IPS-20b (cell line): ENCODE measurements around the gene GALNT10.
"Not testable (repeated sequence)": the region's sequence is repeated elsewhere in the genome, so short reads cannot be mapped to it uniquely, and the experiment has no call there.

Experiments used
- H3K27ac ChIP-seq: one replicate; pipeline ENCODE4 v1.5.1; 2013; ENCODE audit warnings: low read length
- H3K27me3 ChIP-seq: 2 replicates; pipeline ENCODE4 v1.6.1; 2013; ENCODE audit warnings: mild to moderate bottlenecking, low read length, inconsistent platforms; ENCODE audit not compliant: insufficient read depth
- H3K36me3 ChIP-seq: 2 replicates; pipeline ENCODE4 v1.6.1; 2013; ENCODE audit warnings: low read depth, mild to moderate bottlenecking, inconsistent platforms, low read length, moderate library complexity; ENCODE audit not compliant: insufficient read depth
- H3K4me1 ChIP-seq: 2 replicates; pipeline ENCODE4 v1.6.1; 2013; ENCODE audit warnings: mild to moderate bottlenecking, control low read depth, inconsistent platforms, low read length, moderate library complexity; ENCODE audit not compliant: insufficient read depth
- H3K4me3 ChIP-seq: 2 replicates; pipeline ENCODE4 v1.5.1; 2013; ENCODE audit warnings: mild to moderate bottlenecking, low read length, inconsistent platforms
- H3K9ac ChIP-seq: 2 replicates; pipeline ENCODE4 v1.6.1; 2013; ENCODE audit warnings: low read depth, mild to moderate bottlenecking, inconsistent platforms, low read length, moderate library complexity
- H3K9me3 ChIP-seq: 2 replicates; pipeline ENCODE4 v1.6.1; 2013; ENCODE audit warnings: mild to moderate bottlenecking, low read depth, low read length, inconsistent platforms; ENCODE audit not compliant: insufficient read depth

GALNT10 gene, protein sequence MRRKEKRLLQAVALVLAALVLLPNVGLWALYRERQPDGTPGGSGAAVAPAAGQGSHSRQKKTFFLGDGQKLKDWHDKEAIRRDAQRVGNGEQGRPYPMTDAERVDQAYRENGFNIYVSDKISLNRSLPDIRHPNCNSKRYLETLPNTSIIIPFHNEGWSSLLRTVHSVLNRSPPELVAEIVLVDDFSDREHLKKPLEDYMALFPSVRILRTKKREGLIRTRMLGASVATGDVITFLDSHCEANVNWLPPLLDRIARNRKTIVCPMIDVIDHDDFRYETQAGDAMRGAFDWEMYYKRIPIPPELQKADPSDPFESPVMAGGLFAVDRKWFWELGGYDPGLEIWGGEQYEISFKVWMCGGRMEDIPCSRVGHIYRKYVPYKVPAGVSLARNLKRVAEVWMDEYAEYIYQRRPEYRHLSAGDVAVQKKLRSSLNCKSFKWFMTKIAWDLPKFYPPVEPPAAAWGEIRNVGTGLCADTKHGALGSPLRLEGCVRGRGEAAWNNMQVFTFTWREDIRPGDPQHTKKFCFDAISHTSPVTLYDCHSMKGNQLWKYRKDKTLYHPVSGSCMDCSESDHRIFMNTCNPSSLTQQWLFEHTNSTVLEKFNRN

DNA sequence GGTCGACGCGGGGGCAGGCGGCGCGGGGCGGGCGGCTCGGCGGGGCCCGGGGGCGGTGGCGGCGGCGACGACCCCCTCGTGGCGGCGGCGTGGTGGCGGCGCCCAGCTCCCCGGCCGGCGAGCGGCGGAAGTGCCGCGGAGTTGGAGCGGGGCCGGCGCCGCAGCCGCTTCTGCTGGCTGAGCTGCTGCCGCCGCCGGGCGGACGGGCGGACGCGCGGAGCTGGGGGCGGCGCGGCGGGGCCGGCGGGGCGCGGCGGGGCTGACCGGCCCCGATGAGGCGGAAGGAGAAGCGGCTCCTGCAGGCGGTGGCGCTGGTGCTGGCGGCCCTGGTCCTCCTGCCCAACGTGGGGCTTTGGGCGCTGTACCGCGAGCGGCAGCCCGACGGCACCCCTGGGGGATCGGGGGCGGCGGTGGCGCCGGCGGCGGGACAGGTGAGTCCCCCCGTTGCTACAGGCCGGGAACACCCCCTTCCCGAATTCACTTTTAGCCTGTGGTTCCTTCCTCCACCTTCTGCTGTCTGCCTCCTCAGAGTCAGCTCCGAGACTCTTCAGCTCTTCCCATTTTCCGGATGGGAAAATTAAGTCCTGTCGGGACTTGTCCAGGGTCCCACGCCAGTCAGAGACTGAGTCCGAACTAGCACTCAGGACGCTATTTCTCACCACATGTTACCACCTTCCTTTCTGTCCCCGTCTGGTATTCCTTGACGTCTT lies at the start of gene GALNT10:
TSS of gene GALNT10 (plus strand) at position 139 of the 710 bp plus-strand sequence. CDS start at position 273, 134 bp downstream.
- H3K27me3 ChIP-seq, result peaks cover 75% of the 10 kb centered on the region
- no peaks in the 10 kb centered on the region for H3K9me3 ChIP-seq
- H3K36me3 ChIP-seq, result no peaks in the 10 kb centered on the region
- H3K9ac ChIP-seq, result peak within 1 kb of the TSS; percentile 53; the same call in 1 of the 2 replicates
- H3K4me3 ChIP-seq, result peak within 1 kb of the TSS; percentile 77
- peaks cover 20% of the 10 kb centered on the region; the same call in 1 of the 2 replicates for H3K4me1 ChIP-seq
- no peak within 1 kb of the TSS for H3K27ac ChIP-seq

DNA sequence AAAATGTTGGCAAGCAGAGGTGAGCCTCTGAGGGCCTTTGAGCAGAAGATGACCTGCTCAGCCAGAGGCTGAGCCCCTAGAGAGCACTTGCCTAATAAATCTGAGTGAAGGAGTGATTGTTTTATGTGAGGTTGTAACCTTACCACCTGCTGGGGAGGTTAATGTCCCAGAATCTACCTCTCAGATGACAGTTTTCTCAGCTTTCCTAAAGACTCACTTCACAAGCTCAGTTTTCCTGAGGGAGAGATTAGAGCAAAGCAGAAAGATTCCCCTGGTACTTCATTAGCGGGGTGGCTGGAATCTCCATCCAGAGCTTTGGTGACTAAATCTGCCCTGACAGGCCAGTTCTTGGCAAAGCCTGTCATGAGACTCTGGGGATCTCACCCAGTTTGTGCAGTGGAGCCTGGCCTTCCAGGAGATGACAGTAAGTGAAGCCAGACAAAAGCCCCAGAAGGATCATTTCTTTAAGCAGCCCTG lies 48.8 kb upstream of the GALNT10 start:
- Histone ChIP-seq H3K9ac (no peak overlapping the region), H3K9me3 (no peaks in the 10 kb centered on the region), H3K27ac (no peak overlapping the region), H3K4me3 (no peak overlapping the region), H3K27me3 (no peaks in the 10 kb centered on the region; the same call in 1 of the 2 replicates), H3K4me1 (0 out of 2 replicates have a peak, but pooled peaks cover 3% of the 10 kb centered on the region), H3K36me3 (no peaks in the 10 kb centered on the region)

DNA sequence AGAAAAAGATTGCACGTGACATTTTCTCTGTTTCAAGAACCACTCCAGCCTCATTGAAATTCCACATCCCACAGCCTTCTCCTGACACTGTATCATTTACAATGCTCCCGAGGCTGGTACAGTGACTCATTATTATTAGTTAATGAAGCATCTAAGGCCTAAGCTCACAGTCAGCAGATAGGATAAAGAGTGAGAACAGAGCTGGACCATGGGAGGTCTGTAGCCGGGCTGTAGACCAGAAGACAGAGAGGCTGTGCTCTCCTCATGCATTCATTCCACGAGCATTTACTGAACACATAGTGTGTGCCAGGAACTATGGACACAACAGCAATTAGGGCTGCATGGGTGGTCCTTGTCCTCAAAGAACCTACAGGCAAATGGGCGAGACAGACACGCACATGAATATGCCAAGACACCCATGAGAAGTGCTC lies 47.3 kb upstream of the GALNT10 start:
- H3K27me3 ChIP-seq, result no peaks in the 10 kb centered on the region; the same call in 1 of the 2 replicates
- no peak overlapping the region for H3K4me3 ChIP-seq
- no peak overlapping the region for H3K9ac ChIP-seq
- 0 out of 2 replicates have a peak, but pooled peaks cover 3% of the 10 kb centered on the region for H3K4me1 ChIP-seq
- H3K27ac ChIP-seq, result no peak overlapping the region
- no peaks in the 10 kb centered on the region for H3K9me3 ChIP-seq
- no peaks in the 10 kb centered on the region for H3K36me3 ChIP-seq

DNA sequence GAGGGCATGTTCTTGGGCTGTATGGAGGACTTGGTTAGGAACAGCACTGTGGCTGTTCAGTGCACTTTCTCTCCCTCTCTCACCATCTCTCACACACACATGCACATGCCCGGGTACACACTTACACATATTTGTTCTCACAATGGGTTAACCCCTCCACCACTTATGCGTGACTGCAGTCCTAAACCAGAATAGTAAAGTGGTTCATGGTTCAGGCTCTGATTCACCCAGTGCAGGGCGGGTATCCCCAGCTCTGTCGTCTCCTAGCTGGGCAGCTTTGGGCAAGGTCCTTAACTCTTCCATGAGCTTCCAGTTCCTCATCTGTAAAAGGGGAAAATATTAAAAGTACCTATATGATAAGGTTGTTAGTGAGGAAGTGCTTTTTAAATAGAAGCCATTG lies 45.3 kb upstream of the GALNT10 start:
- Histone ChIP-seq H3K9ac (no peak overlapping the region), H3K27me3 (no peaks in the 10 kb centered on the region; the same call in 1 of the 2 replicates), H3K4me3 (no peak overlapping the region), H3K36me3 (no peaks in the 10 kb centered on the region), H3K9me3 (no peaks in the 10 kb centered on the region), H3K4me1 (0 out of 2 replicates have a peak, but pooled peaks cover 3% of the 10 kb centered on the region), H3K27ac (no peak overlapping the region)

DNA sequence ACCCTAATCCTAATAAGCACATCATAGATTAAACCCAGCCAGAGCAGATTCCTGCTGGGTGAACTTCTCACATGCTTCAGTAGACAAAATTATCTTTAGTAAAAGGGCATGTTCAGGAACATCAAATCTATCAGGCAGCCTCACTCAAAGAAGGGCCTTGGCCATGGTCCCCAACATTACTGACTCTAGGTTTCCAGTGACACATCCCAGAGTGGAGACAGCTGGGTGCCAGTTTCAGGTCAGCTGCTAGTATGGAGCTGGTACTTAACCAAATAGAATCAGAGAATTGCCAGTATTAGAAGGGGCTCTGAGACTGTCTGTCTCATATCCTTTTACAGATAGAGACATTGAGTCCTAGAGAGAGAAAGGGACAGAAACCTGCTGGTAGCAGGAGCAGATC lies 44.1 kb upstream of the GALNT10 start:
- H3K36me3 ChIP-seq, result no peaks in the 10 kb centered on the region
- H3K27ac ChIP-seq, result no peak overlapping the region
- no peak overlapping the region for H3K4me3 ChIP-seq
- H3K4me1 ChIP-seq, result 0 out of 2 replicates have a peak, but pooled peaks cover 3% of the 10 kb centered on the region
- H3K27me3 ChIP-seq, result no peaks in the 10 kb centered on the region
- H3K9ac ChIP-seq, result no peak overlapping the region
- H3K9me3 ChIP-seq, result no peaks in the 10 kb centered on the region

DNA sequence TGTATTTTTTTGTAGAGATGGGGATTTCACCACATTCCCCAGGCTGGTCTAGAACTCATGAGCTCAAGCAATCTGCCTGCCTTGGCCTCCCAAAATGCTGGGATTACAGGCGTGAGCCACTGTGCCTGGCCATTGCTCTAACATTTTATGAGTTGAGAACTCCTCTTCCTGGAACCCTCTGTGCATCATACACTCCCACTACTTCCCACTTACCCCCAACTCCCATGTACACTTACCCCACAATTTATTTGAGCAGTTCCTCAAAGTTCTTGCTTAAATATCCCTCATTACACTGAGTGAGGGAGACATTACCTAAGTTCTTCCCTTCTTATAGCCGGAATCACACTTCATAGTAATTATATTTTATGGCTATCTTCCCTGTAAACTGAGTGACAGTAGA lies 42.9 kb upstream of the GALNT10 start:
- H3K36me3 ChIP-seq, result no peaks in the 10 kb centered on the region
- H3K27ac ChIP-seq, result no peak overlapping the region
- no peak overlapping the region for H3K9ac ChIP-seq
- no peaks in the 10 kb centered on the region for H3K9me3 ChIP-seq
- no peaks in the 10 kb centered on the region for H3K27me3 ChIP-seq
- no peaks in the 10 kb centered on the region for H3K4me1 ChIP-seq
- H3K4me3 ChIP-seq, result no peak overlapping the region

DNA sequence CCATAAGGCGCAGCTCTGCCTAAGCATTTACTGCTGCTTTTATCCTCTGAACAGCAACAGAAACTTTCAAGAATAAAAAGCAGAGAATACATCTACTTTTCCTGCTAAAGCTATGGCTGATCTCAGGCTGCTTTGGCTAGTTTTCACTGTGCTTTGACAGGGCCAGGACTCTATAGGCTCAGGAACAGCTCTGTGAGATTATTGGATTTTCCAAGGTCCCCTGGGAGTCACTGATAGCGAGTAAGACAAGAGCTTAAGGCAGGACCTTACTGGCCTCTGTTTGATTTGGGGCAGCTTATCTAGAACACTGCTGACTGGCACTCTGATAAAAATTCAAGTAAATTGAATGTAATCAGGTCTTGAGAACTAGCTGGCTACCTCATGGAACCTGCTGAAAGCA lies 40.1 kb upstream of the GALNT10 start:
- not testable (repeated sequence) for H3K4me1 ChIP-seq, H3K9me3 ChIP-seq, H3K27ac ChIP-seq, H3K9ac ChIP-seq, H3K27me3 ChIP-seq, H3K36me3 ChIP-seq, H3K4me3 ChIP-seq

DNA sequence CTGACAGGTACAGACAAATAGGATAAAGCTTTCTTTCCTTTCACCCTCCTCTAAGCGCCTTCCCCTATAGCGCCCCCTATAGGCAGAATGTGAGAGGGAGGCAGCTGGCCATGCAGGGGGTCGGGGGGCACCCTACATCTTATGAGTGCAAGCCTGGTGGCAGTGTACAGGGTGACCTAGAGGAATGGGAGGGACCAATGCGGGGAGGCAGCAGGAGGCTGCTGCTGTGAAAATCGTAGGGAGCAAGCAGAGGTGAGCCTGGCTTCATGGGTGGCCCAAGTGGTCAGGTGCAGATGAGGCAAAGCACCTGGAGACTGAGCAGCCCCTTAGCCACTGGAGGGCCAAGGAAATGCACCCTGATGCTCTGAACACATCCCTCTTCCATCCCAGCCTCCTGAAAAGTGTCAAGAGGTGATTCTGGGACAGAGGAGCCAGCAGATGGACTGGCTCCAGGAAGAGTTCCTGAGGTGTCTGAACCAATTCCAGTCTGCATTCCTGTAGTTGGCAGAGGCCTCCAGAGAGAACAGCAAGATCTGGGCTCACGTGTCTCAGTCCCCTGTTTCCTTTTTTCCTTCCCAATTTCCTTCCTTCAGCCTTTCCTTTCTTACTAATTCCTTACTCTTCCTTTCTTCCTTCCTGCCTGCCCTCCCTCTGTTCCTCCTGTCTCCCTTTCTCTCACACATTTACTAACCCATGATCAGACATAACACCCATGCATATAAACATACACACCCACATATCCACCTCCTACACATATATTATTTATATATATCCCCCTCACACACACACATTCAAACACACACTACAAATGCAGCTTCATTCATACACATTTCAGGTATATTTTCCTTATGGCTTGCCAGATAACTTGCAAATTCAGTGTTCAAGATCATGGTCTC lies 32.8 kb upstream of the GALNT10 start:
- no peak overlapping the region for H3K9ac ChIP-seq

DNA sequence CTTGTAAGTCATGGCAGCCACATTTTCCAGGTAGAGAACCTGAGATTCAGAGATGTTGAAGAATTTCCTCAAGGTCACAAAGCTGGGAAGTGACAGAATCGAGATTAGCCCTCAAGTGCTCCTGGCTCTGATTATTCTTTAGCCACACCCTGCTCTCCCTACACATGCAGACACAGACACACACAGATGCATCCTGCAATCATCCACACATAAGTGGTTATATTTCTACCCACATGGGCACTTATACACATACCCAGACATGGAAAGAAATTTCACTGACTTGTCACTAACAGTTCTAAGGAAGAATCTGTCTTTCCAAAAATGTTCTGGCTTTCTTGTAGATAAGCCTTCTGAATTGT lies 32.2 kb upstream of the GALNT10 start:
- H3K9ac ChIP-seq, result no peak overlapping the region
- H3K36me3 ChIP-seq, result no peaks in the 10 kb centered on the region
- no peaks in the 10 kb centered on the region for H3K9me3 ChIP-seq
- H3K27me3 ChIP-seq, result no peaks in the 10 kb centered on the region
- no peak overlapping the region for H3K27ac ChIP-seq
- H3K4me3 ChIP-seq, result no peak overlapping the region
- no peaks in the 10 kb centered on the region for H3K4me1 ChIP-seq

More for the DNA sequence above, 32.8 kb upstream of the GALNT10 start:
- no peaks in the 10 kb centered on the region for H3K9me3 ChIP-seq
- no peak overlapping the region for H3K27ac ChIP-seq
- no peak overlapping the region for H3K4me3 ChIP-seq
- no peaks in the 10 kb centered on the region for H3K36me3 ChIP-seq
- H3K4me1 ChIP-seq, result no peaks in the 10 kb centered on the region
- no peaks in the 10 kb centered on the region for H3K27me3 ChIP-seq

DNA sequence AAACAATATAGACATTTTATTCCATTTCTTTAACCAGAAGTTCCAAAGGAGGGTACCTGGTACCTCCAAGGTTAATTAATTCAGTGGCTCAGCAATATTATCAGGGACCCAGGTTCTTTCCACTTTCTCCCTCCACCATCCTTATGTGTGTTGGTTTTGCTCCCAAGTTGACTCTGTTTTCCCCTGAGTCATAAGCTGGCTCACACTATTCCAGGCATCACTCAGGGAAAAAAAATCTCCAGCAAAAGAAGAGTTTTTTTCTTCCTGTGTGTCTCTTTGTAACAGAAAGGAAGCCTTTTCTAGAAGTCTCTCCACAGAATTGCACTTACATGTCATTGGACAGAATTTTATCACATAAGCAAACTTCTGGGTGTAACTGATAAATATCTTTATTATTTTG lies 31.2 kb upstream of the GALNT10 start:
- Histone ChIP-seq H3K9me3 (no peaks in the 10 kb centered on the region), H3K27ac (no peak overlapping the region), H3K4me3 (no peak overlapping the region), H3K36me3 (no peaks in the 10 kb centered on the region), H3K27me3 (no peaks in the 10 kb centered on the region), H3K9ac (no peak overlapping the region), H3K4me1 (no peaks in the 10 kb centered on the region)
